Lower lobe of right lung (tissue), 2 donors: Measurements from ENCODE around the gene ARHGAP40. TPM values are rescaled to one million over a fixed set of nuclear protein-coding genes. Genes with fewer than 3 reads are reported as not detected.

ENCODE experiments used
- ATAC-seq, 2 donors: fragments of 200-7000 bp; cut with Tn5 transposase; one replicate each; pipeline ENCODE4 v1.9.1; 2020 to 2022; ENCODE audit warnings: mild to moderate bottlenecking in 2 of 2, moderate library complexity in 2 of 2
- DNase-seq: peaks from one replicate; pipeline ENCODE4 v3.0.0-alpha.2; 2020
- H3K27ac ChIP-seq: fragments of 200-600 bp; one replicate; pipeline ENCODE4 v1.8.0; 2022
- H3K27me3 ChIP-seq: fragments of 200-600 bp; one replicate; pipeline ENCODE4 v1.8.0; 2022; ENCODE audit warnings: low read depth
- H3K36me3 ChIP-seq: fragments of 200-600 bp; one replicate; pipeline ENCODE4 v1.8.0; 2022; ENCODE audit warnings: mild to moderate bottlenecking
- H3K4me1 ChIP-seq: fragments of 200-600 bp; one replicate; pipeline ENCODE4 v1.8.0; 2022
- H3K4me3 ChIP-seq: fragments of 200-600 bp; one replicate; pipeline ENCODE4 v1.8.0; 2022; ENCODE audit warnings: mild to moderate bottlenecking
- H3K9me3 ChIP-seq: fragments of 200-600 bp; one replicate; pipeline ENCODE4 v1.8.0; 2022
- CTCF ChIP-seq: fragments of 200-600 bp; IDR thresholded peaks from one replicate; pipeline ENCODE4 v1.8.0; 2022; ENCODE audit warnings: antibody characterized with exemption, mild to moderate bottlenecking
- intact Hi-C: fragments of 100-400 bp; cut with DNase I; formaldehyde crosslinking; loops from one replicate; pipeline ENCODE4 v1.11.0; 2022
- total RNA-seq: library from RNA; stranded (reverse); fragmentation: NEBNext Ultra II Directional; extraction: Animal tissue kit (Norgen Biotek cat#: 25700); gene quantifications from one replicate; pipeline ENCODE4 v1.2.1, GENCODE V29; 2021
- donor health status: DM: no; HTN: yes; CAD: no; lungs with severe emphysema.

The ARHGAP40 gene
- total RNA-seq, 1 donor from 2014 or later: 0.83 TPM

GRCh38 chr20:38608188-38608587 is 6.6 kb downstream of the ARHGAP40 start:
- Histone ChIP-seq H3K9me3 (no peaks in the 10 kb centered on the region), H3K27me3 (peaks cover 13% of the 10 kb centered on the region), H3K27ac (no peak overlapping the region), H3K4me1 (no peaks in the 10 kb centered on the region), H3K4me3 (no peak overlapping the region), H3K36me3 (no peaks in the 10 kb centered on the region)
- no peak for TF ChIP-seq CTCF
- intact Hi-C loops: no loop called here
- DNase-seq (no peak), ATAC-seq (no peak)

- ATAC-seq (no peak), DNase-seq (no peak)
- Histone ChIP-seq H3K9me3 (no peaks in the 10 kb centered on the region), H3K36me3 (no peaks in the 10 kb centered on the region), H3K4me3 (no peak overlapping the region), H3K27ac (no peak overlapping the region), H3K4me1 (no peaks in the 10 kb centered on the region), H3K27me3 (peaks cover 10% of the 10 kb centered on the region)
- intact Hi-C loops: no loop called here
- TF ChIP-seq CTCF: no peak
Observed at GRCh38 chr20:38609815-38610214, 8.2 kb downstream of the ARHGAP40 start.

GRCh38 chr20:38610521-38610920 is 8.9 kb downstream of the ARHGAP40 start:
- Histone ChIP-seq H3K36me3 (no peaks in the 10 kb centered on the region), H3K4me3 (no peak overlapping the region), H3K4me1 (no peaks in the 10 kb centered on the region), H3K27me3 (peaks cover 10% of the 10 kb centered on the region), H3K9me3 (no peaks in the 10 kb centered on the region), H3K27ac (no peak overlapping the region)
- TF ChIP-seq CTCF: no peak
- intact Hi-C loops: no loop called here
- DNase-seq (no peak), ATAC-seq (no peak)

GRCh38 chr20:38612751-38613515 is 11.3 kb downstream of the ARHGAP40 start:
- Histone ChIP-seq H3K27me3 (peaks cover 22% of the 10 kb centered on the region), H3K27ac (no peak overlapping the region), H3K9me3 (no peaks in the 10 kb centered on the region), H3K4me1 (no peaks in the 10 kb centered on the region), H3K36me3 (no peaks in the 10 kb centered on the region), H3K4me3 (no peak overlapping the region)
- DNase-seq (no peak), ATAC-seq (no peak)
- intact Hi-C loops: no loop called here
- TF ChIP-seq CTCF: no peak

GRCh38 chr20:38615283-38615682 is 13.7 kb downstream of the ARHGAP40 start:
- no peak for TF ChIP-seq CTCF
- Histone ChIP-seq H3K27ac (no peak overlapping the region), H3K27me3 (peaks cover 22% of the 10 kb centered on the region), H3K9me3 (no peaks in the 10 kb centered on the region), H3K4me3 (no peak overlapping the region), H3K4me1 (no peaks in the 10 kb centered on the region), H3K36me3 (no peaks in the 10 kb centered on the region)
- intact Hi-C loops: no loop called here
- ATAC-seq: no peak
- no peak for DNase-seq
